ENCODE data around the gene VAC14.

Gene VAC14

GRCh38 chr16:70800781-70801480 is at the start of gene VAC14 (continued):
- no peak for TF ChIP-seq PBX3 (CRISPR knock-in tag; IDR thresholded peaks at IDR 0.05)
- peak; percentile 7; the same call in 1 of the 2 replicates for TF ChIP-seq ZNF398 (tag by site-specific recombination; IDR thresholded peaks at IDR 0.05)
- peak; percentile 53; the same call in 1 of the 2 replicates for TF ChIP-seq PRDM10 (tag by site-specific recombination; IDR thresholded peaks at IDR 0.05)
- TF ChIP-seq ZNF837 (tag by site-specific recombination; IDR thresholded peaks at IDR 0.05), result no peak
- no peak for TF ChIP-seq ZNF580 (tag by site-specific recombination; IDR thresholded peaks at IDR 0.05)
- peak; percentile 64 for TF ChIP-seq SP7 (tag by site-specific recombination; IDR thresholded peaks at IDR 0.05)
- TF ChIP-seq ZNF76 (tag by site-specific recombination; IDR thresholded peaks at IDR 0.05; ENCODE audit: borderline replicate concordance, low read depth), result peak; percentile 41; the same call in 1 of the 2 replicates
- no peak for TF ChIP-seq ZNF639 (tag by site-specific recombination; IDR thresholded peaks at IDR 0.05)
- no peak for TF ChIP-seq PATZ1 (tag by site-specific recombination; IDR thresholded peaks at IDR 0.05)
- peak; percentile 49; the same call in 1 of the 2 replicates for TF ChIP-seq ZNF518A (tag by site-specific recombination; conservative IDR thresholded peaks at IDR 0.05; ENCODE audit: low read depth)
- peak; percentile 97 for TF ChIP-seq KLF16 (tag by site-specific recombination; IDR thresholded peaks at IDR 0.05)
- 0 out of 2 replicates have a peak, but pooled peaks have one; percentile 20 for TF ChIP-seq ZBTB11 (tag by site-specific recombination; conservative IDR thresholded peaks at IDR 0.05; ENCODE audit: low read depth)
- peak; percentile 82 for TF ChIP-seq SP2 (tag by site-specific recombination; IDR thresholded peaks at IDR 0.05)
- peak; percentile 67; the same call in 1 of the 2 replicates for TF ChIP-seq ZBTB20 (tag by site-specific recombination; IDR thresholded peaks at IDR 0.05)

Measured in HEK293 (cell line).